H1 (cell line): ENCODE data around the gene TAC4. TPM values are rescaled to one million over a fixed set of nuclear protein-coding genes. Genes with fewer than 3 reads are reported as not detected.

Experiments used
- BCL11A ChIP-seq, 2 experiments: IDR thresholded peaks; one replicate each; pipeline ENCODE4 v1.6.1; 2011; ENCODE audit warnings: low read depth in 2 of 2, low read length in 2 of 2, mild to moderate bottlenecking in 2 of 2
- CHD7 ChIP-seq: fragments of 300-600 bp; sonication (generic); IDR thresholded peaks from 2 replicates; pipeline ENCODE4 v1.7.1; 2012; ENCODE audit warnings: low read length, moderate library complexity, mild to moderate bottlenecking, inconsistent platforms; ENCODE audit not compliant: insufficient replicate concordance
- GABPA ChIP-seq: IDR thresholded peaks from 2 replicates; pipeline ENCODE4 v1.6.1; 2011; ENCODE audit warnings: mild to moderate bottlenecking, low read length, moderate library complexity, borderline replicate concordance; ENCODE audit not compliant: insufficient read depth
- KDM4A ChIP-seq: IDR thresholded peaks from one replicate; pipeline ENCODE4 v1.7.1; 2012; ENCODE audit warnings: low read depth, mild to moderate bottlenecking, moderate library complexity, low read length, inconsistent platforms; ENCODE audit not compliant: severe bottlenecking
- NANOG ChIP-seq: IDR thresholded peaks from 2 replicates; pipeline ENCODE4 v1.6.1; 2011; ENCODE audit warnings: low read length, low read depth, mild to moderate bottlenecking, inconsistent platforms; ENCODE audit not compliant: insufficient read depth, poor library complexity, severe bottlenecking
- NRF1 ChIP-seq: IDR thresholded peaks from 2 replicates; pipeline ENCODE4 v1.6.1; 2011; ENCODE audit warnings: mild to moderate bottlenecking, low read depth, low read length, improper control_type of control experiment
- POLR2A ChIP-seq, 2 experiments: IDR thresholded peaks; 1 replicate in 1 of 2; 2 replicates in 1 of 2; pipeline ENCODE4 v1.6.1; 2011; ENCODE audit warnings: low read depth in 2 of 2, low read length in 2 of 2, mild to moderate bottlenecking in 2 of 2; ENCODE audit errors: control extremely low read depth in 1 of 2
- RXRA ChIP-seq: IDR thresholded peaks from 2 replicates; pipeline ENCODE4 v1.6.1; 2011; ENCODE audit warnings: low read depth, mild to moderate bottlenecking, low read length, moderate library complexity; ENCODE audit not compliant: insufficient read depth
- TBP ChIP-seq: IDR thresholded peaks from 2 replicates; pipeline ENCODE4 v1.6.1; 2011; ENCODE audit warnings: low read depth, low read length, improper control_type of control experiment
- TCF12 ChIP-seq: IDR thresholded peaks from 2 replicates; pipeline ENCODE4 v1.6.1; 2011; ENCODE audit warnings: low read depth, mild to moderate bottlenecking, low read length
- ZNF274 ChIP-seq: IDR thresholded peaks from 2 replicates; pipeline ENCODE4 v1.7.0; 2012; ENCODE audit warnings: low read length, borderline replicate concordance; ENCODE audit errors: extremely low read depth
- polyA plus RNA-seq, 7 experiments: library from polyadenylated mRNA; depleted of rRNA in 3 of 7; stranded (reverse) in 5 of 7; unstranded in 2 of 7; fragments of >200 nt in 5 of 7; fragments of 200-250 nt in 2 of 7; gene quantifications; 1 replicate in 5 of 7; 2 replicates in 1 of 7; 4 replicates in 1 of 7; pipeline versions ENCODE4 v1.2.1 to v1.2.3, GENCODE V29; 2011 to 2013; ENCODE audit warnings: missing spikeins in 2 of 7, mixed read lengths in 2 of 7
- total RNA-seq: library from RNA; stranded (reverse); fragmentation: NEBNext Ultra II Directional; extraction: Animal tissue kit (Norgen Biotek cat#: 25700); gene quantifications from 2 replicates; pipeline ENCODE4 v1.2.1, GENCODE V29; 2021

TAC4 gene
- total and polyA plus RNA-seq, 2 of the 8 experiments (the other 6 are each of a cell fraction or from before 2014, with no cell fraction given) = 0.15 TPM; not detected in 1

- TF ChIP-seq ZNF274 (no peak), GABPA (no peak), TCF12 (no peak), CHD7 (no peak), KDM4A (no peak), BCL11A (IDR thresholded peaks at IDR 0.05; ENCODE audit: low read depth in 2 of 2, low read length in 2 of 2) (no peak), RXRA (no peak), NANOG (peak; percentile 11), NRF1 (no peak), POLR2A (IDR thresholded peaks at IDR 0.05; ENCODE audit: control extremely low read depth in 1 of 2, low read depth in 2 of 2, low read length in 2 of 2) (no peak), TBP (no peak)
Observed at GRCh38 chr17:49861150-49861884, 13.4 kb upstream of the TAC4 start (continued).
